Measurements from ENCODE around the gene RTN4. TPM values are rescaled to one million over a fixed set of nuclear protein-coding genes. Genes with fewer than 3 reads are reported as not detected.

The RTN4 gene
- total RNA-seq, 8 experiments from 2014 or later = 131 to 519 (median 248) TPM

DNA sequence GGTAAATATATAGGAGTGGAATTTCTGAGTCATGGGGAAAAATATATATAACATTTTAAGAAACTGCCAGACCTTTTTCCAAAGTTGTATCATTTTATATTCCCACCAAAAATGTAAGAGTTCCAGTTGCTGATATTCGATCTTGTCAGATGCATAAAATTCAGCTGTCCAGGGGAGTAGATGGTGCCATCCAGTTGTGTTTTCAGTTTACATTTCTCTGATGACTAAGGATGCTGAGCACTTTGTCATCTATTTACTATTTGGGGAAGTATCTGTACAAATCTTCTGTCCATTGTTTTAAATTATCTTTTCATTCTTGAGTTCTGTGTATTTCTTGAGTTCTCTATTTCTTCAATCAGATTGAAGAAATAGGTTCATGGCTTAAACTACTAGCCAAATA is 126.1 kb downstream of the RTN4 start:
- 70 to 100% (median 76%) methylated on average over 1 of the region's 1 CpG; no CpG with 5 or more reads in 4 of the 10 experiments for WGBS, 10 experiments
- no peak for ATAC-seq (replicated peaks in 6 of 8)
- H3K27ac ChIP-seq = no peak overlapping the region
- in situ Hi-C loops (cut with MboI; ENCODE audit: low pct_unique_long_range_greater_than_20kb in 2 of 9, low sequenced_read_pairs in 9 of 9, unreplicated experiment in 9 of 9) = loop anchor here in 1 of 9 experiments (25.0 kb wide), 1 partner anchor 263 kb away; no protein-coding TSS in a partner anchor
- H3K4me1 ChIP-seq (replicated peaks in 1 of 2) = no peaks in the 10 kb centered on the region
- no peak overlapping the region for H3K4me3 ChIP-seq

Other genes starting within 250 kb of the RTN4 start
- 10 to 100 TPM in 7 of 8 experiments, 1 to 10 TPM in 1; 7.5 to 30.4 (median 17.8) TPM for gene CLHC1, start 181.8 kb upstream of the RTN4 start, total RNA-seq
- gene RPS27A, start 182.2 kb upstream of the RTN4 start, total RNA-seq = 1,000 to 10,000 TPM in 7 of 8 experiments, 100 to 1,000 TPM in 1; 840 to 2,005 (median 1,580) TPM
- gene MTIF2, start 218.8 kb upstream of the RTN4 start, total RNA-seq = 10 to 100 TPM; 25.6 to 65.4 (median 30.7) TPM

All from motor neuron (in vitro differentiated cells).